ENCODE measurements around the gene GEMIN4.
"Not testable (repeated sequence)": the region's sequence is repeated elsewhere in the genome, so short reads cannot be mapped to it uniquely, and the experiment has no call there.

DNA sequence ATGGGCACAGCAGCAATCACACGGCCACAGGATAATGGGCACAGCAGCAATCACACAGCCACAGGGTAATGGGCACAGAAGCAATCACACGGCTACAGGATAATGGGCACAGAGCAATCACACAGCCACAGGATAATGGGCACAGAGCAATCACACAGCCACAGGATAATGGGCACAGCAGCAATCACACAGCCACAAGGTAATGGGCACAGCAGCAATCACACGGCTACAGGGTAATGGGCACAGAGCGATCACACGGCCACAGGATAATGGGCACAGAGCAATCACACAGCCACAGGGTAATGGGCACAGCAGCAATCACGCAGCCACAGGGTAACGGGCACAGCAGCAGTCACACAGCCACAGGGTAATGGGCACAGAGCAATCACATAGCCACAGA is 2.7 kb downstream of the GEMIN4 start:
- not testable (repeated sequence) for TF ChIP-seq CTCF, EZH2, EZH2phosphoT487 (IDR thresholded peaks at IDR 0.05)

Measured in neural progenitor cell (in vitro differentiated cells).